Mammary epithelial cell (primary cell): ENCODE data around the gene OR6B1.

Experiments used
- CTCF ChIP-seq, 2 donors: IDR thresholded peaks in 1 of 2; conservative IDR thresholded peaks in 1 of 2; 2 replicates each; pipeline ENCODE4 v1.5.1; 2011 to 2012; ENCODE audit warnings: inconsistent platforms in 2 of 2, low read length in 2 of 2, mild to moderate bottlenecking in 2 of 2, control low read depth in 1 of 2, low read depth in 1 of 2; ENCODE audit not compliant: insufficient read depth in 1 of 2; ENCODE audit errors: extremely low read depth in 1 of 2
- EZH2 ChIP-seq: IDR thresholded peaks from 2 replicates; pipeline ENCODE4 v1.6.1; 2012; ENCODE audit warnings: low read length, inconsistent platforms, borderline replicate concordance

- no peak for TF ChIP-seq CTCF (conservative IDR thresholded peaks at IDR 0.05 in 1 of 2, IDR thresholded peaks at IDR 0.05 in 1 of 2; ENCODE audit: extremely low read depth in 1 of 2, insufficient read depth in 1 of 2, low read depth in 1 of 2, low read length in 2 of 2)
- TF ChIP-seq EZH2, result no peak
Measured at GRCh38 chr7:144018065-144018464, 17.9 kb downstream of the OR6B1 start.
